Osteoblast (primary cell): ENCODE data around the gene JCAD. TPM values are rescaled to one million over a fixed set of nuclear protein-coding genes. Genes with fewer than 3 reads are reported as not detected.
A peak's percentile ranks its signal among the peaks of the same experiment; 100 is the strongest.

Experiments used
- DNase-seq: peaks from one replicate; pipeline ENCODE4 v3.0.0; 2011; ENCODE audit warnings: low spot score, mixed read lengths; ENCODE audit not compliant: insufficient read length; ENCODE audit errors: missing footprints
- H2AFZ ChIP-seq: 2 replicates; pipeline ENCODE4 v1.6.0; 2011; ENCODE audit warnings: mild to moderate bottlenecking, low read length
- H3K27ac ChIP-seq: 2 replicates; pipeline ENCODE4 v1.5.1; 2011; ENCODE audit warnings: mild to moderate bottlenecking, low read depth, low read length, moderate library complexity
- H3K27me3 ChIP-seq: 2 replicates; pipeline ENCODE4 v1.6.0; 2012; ENCODE audit warnings: mild to moderate bottlenecking, control low read depth, inconsistent platforms, low read length, moderate library complexity; ENCODE audit not compliant: insufficient read depth
- H3K36me3 ChIP-seq: 2 replicates; pipeline ENCODE4 v1.5.1; 2011; ENCODE audit warnings: mild to moderate bottlenecking, low read length, control low read depth, moderate library complexity; ENCODE audit not compliant: insufficient read depth
- H3K4me1 ChIP-seq: 2 replicates; pipeline ENCODE4 v1.5.1; 2011; ENCODE audit warnings: mild to moderate bottlenecking, low read length, control low read depth, moderate library complexity; ENCODE audit not compliant: insufficient read depth
- H3K4me2 ChIP-seq: 2 replicates; pipeline ENCODE4 v1.6.0; 2011; ENCODE audit warnings: mild to moderate bottlenecking, low read length; ENCODE audit not compliant: insufficient read depth
- H3K4me3 ChIP-seq: fragments of 200-600 bp; sonication (generic); 3 replicates; pipeline ENCODE4 v1.5.1; 2012; ENCODE audit warnings: mild to moderate bottlenecking, low read length, inconsistent platforms; ENCODE audit not compliant: insufficient read depth
- H3K79me2 ChIP-seq: 2 replicates; pipeline ENCODE4 v1.6.0; 2012; ENCODE audit warnings: mild to moderate bottlenecking, low read length, control low read depth, inconsistent platforms; ENCODE audit not compliant: insufficient read depth
- H3K9me3 ChIP-seq: 2 replicates; pipeline ENCODE4 v1.5.1; 2011; ENCODE audit warnings: low read depth, low read length, control low read depth
- H4K20me1 ChIP-seq: 2 replicates; pipeline ENCODE4 v1.6.0; 2012; ENCODE audit warnings: mild to moderate bottlenecking, low read length, control low read depth; ENCODE audit not compliant: insufficient read depth
- CTCF ChIP-seq: IDR thresholded peaks from 2 replicates; pipeline ENCODE4 v1.5.1; 2011; ENCODE audit warnings: mild to moderate bottlenecking, low read depth, low read length, moderate library complexity; ENCODE audit errors: extremely low read depth
- total RNA-seq: library from RNA; depleted of rRNA; stranded (reverse); fragments of >200 nt; gene quantifications from 2 replicates; pipeline ENCODE4 v1.2.3, GENCODE V29; 2012

The JCAD gene
- total RNA-seq, 1 donor = 47.0 TPM

- no peaks in the 10 kb centered on the region for H4K20me1 ChIP-seq
- DNase-seq = no peak
- no peak overlapping the region for H3K4me2 ChIP-seq
- peaks cover 7% of the 10 kb centered on the region for H3K27me3 ChIP-seq
- no peak overlapping the region for H2AFZ ChIP-seq
- H3K4me1 ChIP-seq = no peaks in the 10 kb centered on the region
- no peak overlapping the region for H3K4me3 ChIP-seq
- no peaks in the 10 kb centered on the region for H3K9me3 ChIP-seq
- H3K27ac ChIP-seq = no peak overlapping the region
- TF ChIP-seq CTCF = no peak
- H3K79me2 ChIP-seq = no peaks in the 10 kb centered on the region
- H3K36me3 ChIP-seq = no peaks in the 10 kb centered on the region
Measured at GRCh38 chr10:29970576-29970975, 88.8 kb downstream of the JCAD start.

- no peaks in the 10 kb centered on the region for H3K9me3 ChIP-seq
- no peaks in the 10 kb centered on the region for H3K79me2 ChIP-seq
- no peaks in the 10 kb centered on the region for H4K20me1 ChIP-seq
- no peak overlapping the region for H3K27ac ChIP-seq
- no peak for DNase-seq
- H3K4me1 ChIP-seq = no peaks in the 10 kb centered on the region
- no peak overlapping the region for H3K4me3 ChIP-seq
- H2AFZ ChIP-seq = no peak overlapping the region
- no peak for TF ChIP-seq CTCF
- H3K4me2 ChIP-seq = no peak overlapping the region
- peaks cover 7% of the 10 kb centered on the region for H3K27me3 ChIP-seq
- H3K36me3 ChIP-seq = no peaks in the 10 kb centered on the region
Measured at GRCh38 chr10:29970012-29970396, 89.4 kb downstream of the JCAD start.

GRCh38 chr10:29969255-29970011 is 90.0 kb downstream of the JCAD start:
- no peak overlapping the region for H2AFZ ChIP-seq
- no peak overlapping the region for H3K27ac ChIP-seq
- no peak overlapping the region for H3K4me3 ChIP-seq
- TF ChIP-seq CTCF = no peak
- no peaks in the 10 kb centered on the region for H3K4me1 ChIP-seq
- H4K20me1 ChIP-seq = no peaks in the 10 kb centered on the region
- no peak for DNase-seq
- no peaks in the 10 kb centered on the region for H3K79me2 ChIP-seq
- no peaks in the 10 kb centered on the region for H3K36me3 ChIP-seq
- no peaks in the 10 kb centered on the region for H3K9me3 ChIP-seq
- H3K4me2 ChIP-seq = no peak overlapping the region
- peaks cover 6% of the 10 kb centered on the region for H3K27me3 ChIP-seq

GRCh38 chr10:29968585-29968984 is 90.8 kb downstream of the JCAD start:
- DNase-seq = no peak
- no peak overlapping the region for H3K27ac ChIP-seq
- no peak overlapping the region for H3K4me2 ChIP-seq

More at GRCh38 chr10:29968585-29968984, 90.8 kb downstream of the JCAD start:
- Histone ChIP-seq H4K20me1 (no peaks in the 10 kb centered on the region), H2AFZ (peak overlapping the region; percentile 62), H3K79me2 (no peaks in the 10 kb centered on the region), H3K9me3 (no peaks in the 10 kb centered on the region), H3K36me3 (no peaks in the 10 kb centered on the region), H3K4me3 (no peak overlapping the region), H3K27me3 (peaks cover 6% of the 10 kb centered on the region), H3K4me1 (no peaks in the 10 kb centered on the region)
- no peak for TF ChIP-seq CTCF
